HFFc6 (cell line): Measurements from ENCODE around the gene CD200. TPM values are rescaled to one million over a fixed set of nuclear protein-coding genes. Genes with fewer than 3 reads are reported as not detected.

Experiments used
- DNase-seq: peaks from one replicate; pipeline ENCODE4 v3.0.0-alpha.2; 2018
- H3K27ac Mint-ChIP-seq: 2 replicates; pipeline ENCODE4 v1.8.0; 2020; ENCODE audit warnings: mild to moderate bottlenecking, mixed read lengths
- H3K27me3 Mint-ChIP-seq: 2 replicates; pipeline ENCODE4 v1.8.0; 2021; ENCODE audit warnings: mild to moderate bottlenecking, moderate library complexity, mixed read lengths; ENCODE audit not compliant: insufficient read depth
- H3K36me3 Mint-ChIP-seq: 2 replicates; pipeline ENCODE4 v1.8.0; 2021; ENCODE audit warnings: low read depth, mixed read lengths
- H3K4me1 Mint-ChIP-seq: 2 replicates; pipeline ENCODE4 v1.8.0; 2020; ENCODE audit warnings: low read depth, mixed read lengths
- H3K4me3 Mint-ChIP-seq: 2 replicates; pipeline ENCODE4 v1.8.0; 2020; ENCODE audit warnings: mild to moderate bottlenecking, moderate library complexity, mixed read lengths
- H3K9me3 Mint-ChIP-seq: 2 replicates; pipeline ENCODE4 v1.8.0; 2020; ENCODE audit warnings: mild to moderate bottlenecking, mixed read lengths
- total RNA-seq, 6 experiments: library from RNA; stranded (reverse); fragmentation: NEBNext Ultra II Directional; extraction: Animal tissue kit (Norgen Biotek cat#: 25700); gene quantifications; 2 replicates in 1 of 6; 3 replicates in 5 of 6; pipeline ENCODE4 v1.2.3, GENCODE V29; 2021
- TF ChIP-seq, protein P1 (sequence below): fragments of 200-600 bp; sonication (generic); IDR thresholded peaks from 2 replicates; pipeline ENCODE4 v1.5.0; 2021; ENCODE audit warnings: antibody characterized with exemption, mild to moderate bottlenecking

The CD200 gene
- total RNA-seq, 6 experiments from 2014 or later: not detected

DNA sequence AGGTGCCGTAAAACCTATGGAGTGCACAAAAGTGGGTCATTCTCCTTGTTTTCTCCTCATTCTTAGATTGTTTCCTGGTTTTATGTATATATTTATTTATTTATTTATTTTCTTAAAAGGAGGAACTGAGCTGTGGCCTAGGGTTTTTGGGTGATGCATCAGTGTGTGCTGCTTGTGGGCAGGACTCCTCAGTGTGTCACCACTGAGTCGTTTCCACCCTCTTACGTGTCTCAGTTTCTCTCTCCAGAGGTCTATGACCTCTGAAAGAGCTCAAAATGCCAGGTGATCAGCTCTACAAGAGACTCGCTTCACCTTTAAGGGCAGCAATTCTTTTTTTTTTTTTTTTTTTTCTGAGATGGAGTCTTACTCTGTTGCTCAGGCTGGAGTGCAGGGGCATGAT lies 72.9 kb downstream of the CD200 start:
- no peak for DNase-seq
- TF ChIP-seq, protein P1, sequence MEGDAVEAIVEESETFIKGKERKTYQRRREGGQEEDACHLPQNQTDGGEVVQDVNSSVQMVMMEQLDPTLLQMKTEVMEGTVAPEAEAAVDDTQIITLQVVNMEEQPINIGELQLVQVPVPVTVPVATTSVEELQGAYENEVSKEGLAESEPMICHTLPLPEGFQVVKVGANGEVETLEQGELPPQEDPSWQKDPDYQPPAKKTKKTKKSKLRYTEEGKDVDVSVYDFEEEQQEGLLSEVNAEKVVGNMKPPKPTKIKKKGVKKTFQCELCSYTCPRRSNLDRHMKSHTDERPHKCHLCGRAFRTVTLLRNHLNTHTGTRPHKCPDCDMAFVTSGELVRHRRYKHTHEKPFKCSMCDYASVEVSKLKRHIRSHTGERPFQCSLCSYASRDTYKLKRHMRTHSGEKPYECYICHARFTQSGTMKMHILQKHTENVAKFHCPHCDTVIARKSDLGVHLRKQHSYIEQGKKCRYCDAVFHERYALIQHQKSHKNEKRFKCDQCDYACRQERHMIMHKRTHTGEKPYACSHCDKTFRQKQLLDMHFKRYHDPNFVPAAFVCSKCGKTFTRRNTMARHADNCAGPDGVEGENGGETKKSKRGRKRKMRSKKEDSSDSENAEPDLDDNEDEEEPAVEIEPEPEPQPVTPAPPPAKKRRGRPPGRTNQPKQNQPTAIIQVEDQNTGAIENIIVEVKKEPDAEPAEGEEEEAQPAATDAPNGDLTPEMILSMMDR: no peak
- no peak overlapping the region for H3K27ac Mint-ChIP-seq

DNA sequence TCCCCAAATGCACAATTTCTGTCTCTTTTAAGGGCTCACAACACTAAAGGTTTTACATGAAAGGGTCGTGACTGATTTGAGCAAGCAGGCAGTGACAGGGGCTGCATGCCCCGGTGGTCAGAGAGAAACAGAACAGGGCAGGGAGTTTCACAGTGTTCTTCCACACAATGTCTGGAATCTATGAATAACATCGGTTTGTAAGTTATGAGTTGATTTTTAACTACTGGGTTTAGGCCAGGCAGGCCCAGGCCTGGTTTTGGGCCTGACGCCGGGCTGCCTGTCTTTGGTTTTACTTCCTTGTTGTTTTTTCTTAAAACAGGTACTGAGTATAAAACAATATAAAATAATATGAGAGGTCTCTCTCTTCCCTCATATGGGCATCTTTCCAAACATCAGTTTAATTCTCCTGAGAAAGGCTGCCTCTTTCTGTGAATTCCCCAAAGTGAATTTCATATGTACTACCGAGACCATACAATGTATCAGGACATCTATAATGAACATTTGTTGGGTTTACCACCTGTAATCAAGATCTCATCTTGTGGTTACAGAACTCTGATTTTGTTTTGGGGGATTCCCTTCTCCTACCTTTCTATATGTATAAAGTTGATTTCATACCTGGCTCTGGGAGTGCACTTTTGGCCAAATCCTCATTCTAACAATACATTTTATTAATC lies 74.4 kb downstream of the CD200 start:
- H3K9me3 Mint-ChIP-seq: no peaks in the 10 kb centered on the region

More for the DNA sequence above, 72.9 kb downstream of the CD200 start:
- Mint-ChIP-seq H3K9me3 (no peaks in the 10 kb centered on the region), H3K4me1 (peaks cover 6% of the 10 kb centered on the region; the same call in 1 of the 2 replicates), H3K27me3 (peaks cover 4% of the 10 kb centered on the region; the same call in 1 of the 2 replicates), H3K36me3 (no peaks in the 10 kb centered on the region), H3K4me3 (no peak overlapping the region)

DNA sequence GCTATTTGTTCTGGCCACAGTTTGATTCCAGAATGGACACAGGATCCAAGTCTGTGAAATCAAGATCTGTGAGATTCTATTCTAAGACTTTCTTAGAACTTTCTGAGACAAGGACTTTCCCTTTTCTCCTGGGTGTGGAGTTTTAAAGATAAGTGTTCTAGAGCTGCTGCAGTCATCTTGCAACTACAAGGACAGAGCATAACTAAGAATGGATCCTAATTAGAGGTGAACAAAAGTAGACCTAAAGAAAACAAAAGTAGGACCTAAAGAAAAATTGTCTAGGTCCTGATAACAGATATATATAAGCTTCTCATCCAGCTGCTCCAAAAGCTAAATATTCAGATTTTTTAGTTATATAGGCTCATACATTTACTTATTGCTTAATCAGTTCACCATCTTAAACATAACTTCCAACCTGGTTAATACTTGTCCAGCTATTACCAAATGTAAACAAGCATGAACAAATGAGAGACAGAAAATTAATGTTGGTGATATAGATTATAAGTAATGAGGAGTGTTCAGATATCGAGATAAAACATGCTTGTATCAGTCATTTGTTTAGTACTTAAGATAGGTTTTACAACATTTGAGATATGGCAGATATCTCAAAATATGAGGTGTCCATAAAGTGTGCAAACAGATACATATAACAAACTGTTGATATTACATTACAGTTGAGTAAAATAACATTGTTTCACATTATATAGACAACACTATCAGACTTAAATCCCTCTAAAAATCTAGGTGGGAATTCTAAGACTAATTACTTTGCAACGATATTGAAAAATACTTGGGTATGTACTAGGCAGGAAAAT lies 75.1 kb downstream of the CD200 start:
- TF ChIP-seq, protein P1: no peak
- Mint-ChIP-seq H3K4me3 (no peak overlapping the region), H3K36me3 (no peaks in the 10 kb centered on the region), H3K27me3 (peaks cover 7% of the 10 kb centered on the region; the same call in 1 of the 2 replicates), H3K4me1 (peaks cover 12% of the 10 kb centered on the region), H3K9me3 (no peaks in the 10 kb centered on the region), H3K27ac (no peak overlapping the region)
- no peak for DNase-seq

More for the DNA sequence above, 74.4 kb downstream of the CD200 start:
- Mint-ChIP-seq H3K27ac (no peak overlapping the region; the same call in 1 of the 2 replicates), H3K27me3 (peaks cover 4% of the 10 kb centered on the region; the same call in 1 of the 2 replicates), H3K4me1 (peaks cover 12% of the 10 kb centered on the region), H3K4me3 (no peak overlapping the region), H3K36me3 (no peaks in the 10 kb centered on the region)
- TF ChIP-seq, protein P1: no peak
- no peak for DNase-seq

DNA sequence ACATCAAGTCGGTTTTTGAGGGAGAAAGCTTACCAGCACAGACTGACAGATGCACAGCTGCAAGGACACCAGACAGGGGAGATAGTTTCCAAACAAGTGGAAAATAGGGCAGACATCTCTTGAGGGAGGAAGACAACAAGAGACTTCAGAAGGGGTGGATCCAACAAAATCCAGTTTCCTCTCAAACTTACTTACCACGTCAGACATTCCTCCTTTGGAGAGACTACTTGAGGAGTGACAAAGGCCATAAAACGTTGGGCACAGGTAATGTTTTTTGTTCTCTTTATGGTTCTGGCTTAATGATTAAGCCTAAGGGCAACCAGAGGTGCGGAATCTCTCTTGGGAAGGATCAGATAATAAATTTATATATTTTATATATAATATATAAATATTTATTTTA lies 76.1 kb downstream of the CD200 start:
- no peaks in the 10 kb centered on the region for H3K36me3 Mint-ChIP-seq
- no peak for DNase-seq
- peaks cover 12% of the 10 kb centered on the region for H3K4me1 Mint-ChIP-seq
- no peak overlapping the region for H3K4me3 Mint-ChIP-seq
- no peaks in the 10 kb centered on the region for H3K9me3 Mint-ChIP-seq
- peaks cover 11% of the 10 kb centered on the region; the same call in 1 of the 2 replicates for H3K27me3 Mint-ChIP-seq
- no peak overlapping the region for H3K27ac Mint-ChIP-seq
- TF ChIP-seq, protein P1: no peak

DNA sequence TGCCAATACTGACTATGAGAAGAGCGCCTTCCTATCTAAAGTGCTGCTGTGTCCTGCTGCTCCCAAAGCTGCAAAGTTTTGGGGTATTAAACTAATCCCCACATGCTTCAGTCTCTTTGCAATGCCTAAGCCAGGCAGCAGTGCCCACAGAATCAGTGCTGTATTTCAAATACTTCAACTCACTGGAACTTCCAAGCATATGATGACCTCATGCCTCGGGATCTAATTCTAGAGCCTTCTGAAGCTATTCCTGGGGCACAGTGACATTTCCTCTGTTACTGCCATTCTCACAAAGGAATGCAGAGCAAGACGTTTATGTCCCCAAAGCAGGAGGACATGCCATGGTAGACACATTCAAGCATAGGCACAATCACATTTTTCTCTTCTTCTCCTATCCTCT lies 78.5 kb downstream of the CD200 start:
- Mint-ChIP-seq H3K27me3 (peaks cover 13% of the 10 kb centered on the region), H3K36me3 (no peaks in the 10 kb centered on the region), H3K9me3 (no peaks in the 10 kb centered on the region), H3K4me1 (peaks cover 6% of the 10 kb centered on the region), H3K4me3 (no peak overlapping the region), H3K27ac (no peak overlapping the region)
- DNase-seq: no peak
- TF ChIP-seq, protein P1: no peak

Other genes with a start within 250 kb of the CD200 start
- gene C3orf52, start 246.8 kb upstream of the CD200 start, total RNA-seq: 10 to 100 TPM in 5 of 6 experiments, 1 to 10 TPM in 1; 9.7 to 11.6 (median 10.7) TPM
- gene GCSAM, start 199.9 kb upstream of the CD200 start, total RNA-seq: not detected
- gene SLC9C1, start 38.9 kb upstream of the CD200 start, total RNA-seq: not detected
- gene BTLA, start 166.3 kb downstream of the CD200 start, total RNA-seq: not detected
- gene ATG3, start 228.8 kb downstream of the CD200 start, total RNA-seq: 10 to 100 TPM; 61.8 to 75.9 (median 71.5) TPM
- 10 to 100 TPM; 29.2 to 37.3 (median 35.0) TPM for gene SLC35A5, start 228.9 kb downstream of the CD200 start, total RNA-seq